HepG2 (cell line): ENCODE data around the gene DLL4. TPM values are rescaled to one million over a fixed set of nuclear protein-coding genes. Genes with fewer than 3 reads are reported as not detected.

Experiments
- ATAC-seq: fragments of 200-7000 bp; cut with Tn5 transposase; 3 replicates; pipeline ENCODE4 v1.9.1; 2020; ENCODE audit warnings: mild to moderate bottlenecking, moderate library complexity
- BruUV-seq: library from RNA; stranded (reverse); fragments of 400-500 nt; replicated peaks from 2 replicates; lab custom pipeline; 2021; lab: Mats Ljungman, UMichigan
- CTCF ChIA-PET: fragments of 300-600 bp; formaldehyde crosslinking; extraction: SDS; loops from one replicate; lab custom pipeline; 2021; ENCODE audit warnings: low total read pairs, inconsistent platforms, low intra/inter-chr PET ratio; lab: Yijun Ruan, JAX
- POLR2A ChIA-PET: fragments of 350-600 bp; sonication (Branson Sonifier 250); formaldehyde crosslinking; loops from one replicate; lab custom pipeline; 2020; ENCODE audit warnings: antibody characterized with exemption, inconsistent platforms; lab: Yijun Ruan, JAX
- DNase-seq: peaks from one replicate; pipeline ENCODE4 v3.0.0-alpha.2; 2015; ENCODE audit warnings: low spot score
- FAIRE-seq: peaks from 3 replicates; lab custom pipeline; 2011; peaks lifted over from hg19 to GRCh38; lab: Jason Lieb, UNC
- H2AFZ ChIP-seq: one replicate; pipeline ENCODE4 v1.6.1; 2011; ENCODE audit warnings: low read length, inconsistent platforms
- H3K27ac ChIP-seq: fragments of 300-600 bp; 3 replicates; pipeline ENCODE4 v1.8.0; 2011; ENCODE audit warnings: mixed run types, mild to moderate bottlenecking, mixed read lengths, low read length, inconsistent platforms; ENCODE audit not compliant: insufficient read depth; ENCODE audit errors: extremely low read length
- H3K27me3 ChIP-seq, 2 experiments: fragments of 200-600 bp in 1 of 2; 2 replicates in 1 of 2; 3 replicates in 1 of 2; pipeline versions ENCODE4 v1.6.0 to v1.8.0; 2011; ENCODE audit warnings: low read length in 2 of 2, mild to moderate bottlenecking in 2 of 2, moderate library complexity in 2 of 2, inconsistent platforms in 1 of 2; ENCODE audit not compliant: insufficient read depth in 2 of 2, control insufficient read depth in 1 of 2
- H3K36me3 ChIP-seq, 2 experiments: fragments of 200-600 bp in 1 of 2; replicated peaks in 1 of 2; 2 replicates in 1 of 2; 3 replicates in 1 of 2; pipeline versions ENCODE4 v1.5.1 to v1.8.0; 2011; ENCODE audit warnings: low read length in 2 of 2, inconsistent platforms in 1 of 2; ENCODE audit not compliant: insufficient read depth in 2 of 2, control insufficient read depth in 1 of 2
- H3K4me1 ChIP-seq: 2 replicates; pipeline ENCODE4 v1.5.1; 2012; ENCODE audit warnings: low read length, inconsistent platforms; ENCODE audit not compliant: insufficient read depth
- H3K4me2 ChIP-seq: 2 replicates; pipeline ENCODE4 v1.6.0; 2011; ENCODE audit warnings: low read depth, low read length, inconsistent platforms
- H3K4me3 ChIP-seq, 3 experiments: fragments of 200-600 bp in 1 of 3; sonication (generic), shearing (Covaris generic) in 1 of 3; replicated peaks in 1 of 3; 2 replicates each; pipeline ENCODE4 v1.5.1; 2011 to 2016; ENCODE audit warnings: low read length in 3 of 3, inconsistent platforms in 2 of 3, low read depth in 2 of 3, mild to moderate bottlenecking in 2 of 3, control low read depth in 1 of 3, mixed read lengths in 1 of 3; ENCODE audit not compliant: insufficient read depth in 1 of 3
- H3K79me2 ChIP-seq: one replicate; pipeline ENCODE4 v1.6.1; 2011; ENCODE audit warnings: low read length, inconsistent platforms; ENCODE audit not compliant: insufficient read depth
- H3K9ac ChIP-seq: 2 replicates; pipeline ENCODE4 v1.6.0; 2011; ENCODE audit warnings: mild to moderate bottlenecking, low read depth, low read length, inconsistent platforms; ENCODE audit not compliant: insufficient read depth
- H3K9me3 ChIP-seq: 2 replicates; pipeline ENCODE4 v1.5.1; 2012; ENCODE audit warnings: mild to moderate bottlenecking, low read length
- H4K20me1 ChIP-seq: 2 replicates; pipeline ENCODE4 v1.6.0; 2011; ENCODE audit warnings: inconsistent platforms, mild to moderate bottlenecking, low read length, moderate library complexity; ENCODE audit not compliant: insufficient read depth
- KDM6A ChIP-seq: IDR thresholded peaks from 2 replicates; pipeline ENCODE4 v1.6.1; 2016; ENCODE audit warnings: low read depth
- PBX2 ChIP-seq: IDR thresholded peaks from 2 replicates; pipeline ENCODE4 v1.6.1; 2016; ENCODE audit warnings: control low read depth
- WIZ ChIP-seq: sonication (generic); formaldehyde crosslinking; IDR thresholded peaks from 2 replicates; pipeline ENCODE4 v1.5.1; 2020; ENCODE audit warnings: mild to moderate bottlenecking, missing genetic modification reagents
- ZFP37 ChIP-seq: sonication (generic); formaldehyde crosslinking; IDR thresholded peaks from 2 replicates; pipeline ENCODE4 v1.4.0; 2020; ENCODE audit warnings: missing genetic modification reagents, borderline replicate concordance
- ZHX2 ChIP-seq, 2 experiments: sonication (generic) in 1 of 2; formaldehyde crosslinking in 1 of 2; IDR thresholded peaks; 2 replicates each; pipeline versions ENCODE4 v1.6.1 to v1.9.0; 2014 to 2022; ENCODE audit warnings: antibody characterized with exemption in 1 of 2, borderline replicate concordance in 1 of 2, inconsistent platforms in 1 of 2, low read depth in 1 of 2, missing genetic modification reagents in 1 of 2
- ZNF142 ChIP-seq: sonication (generic); formaldehyde crosslinking; IDR thresholded peaks from 2 replicates; pipeline ENCODE4 v1.4.0; 2020; ENCODE audit warnings: missing genetic modification reagents
- ZNF788 ChIP-seq: sonication (generic); formaldehyde crosslinking; IDR thresholded peaks from 2 replicates; pipeline ENCODE4 v1.5.0; 2020; ENCODE audit warnings: mild to moderate bottlenecking, missing genetic modification reagents, borderline replicate concordance
- WGBS: methylation state at CpG from one replicate; pipeline ENCODE4 v1.1.6; 2017; ENCODE audit warnings: low lambda C conversion rate; 5-methylcytosine and 5-hydroxymethylcytosine counted together
- in situ Hi-C: cut with HindIII; loops from 2 replicates; pipeline ENCODE4 v1.10.0; 2017; ENCODE audit warnings: low pct_unique_long_range_greater_than_20kb; ENCODE audit not compliant: extremely low pct_ligation_motif_present
- intact Hi-C: fragments of 100-400 bp; cut with micrococcal nuclease; formaldehyde crosslinking; loops from one replicate; pipeline ENCODE4 v1.10.0; 2022; ENCODE audit not compliant: unreplicated experiment
- polyA plus RNA-seq, 8 experiments: library from polyadenylated mRNA; depleted of rRNA in 3 of 8; stranded (reverse) in 7 of 8; unstranded in 1 of 8; fragments of >200 nt; fragmentation: Illumina TruSeq in 4 of 8; extraction: Trizol in 4 of 8; gene quantifications; 2 replicates each; pipeline versions ENCODE4 v1.2.1 to v1.2.3, GENCODE V29; 2011 to 2016; ENCODE audit warnings: low read depth in 4 of 8, missing spikeins in 1 of 8, mixed read lengths in 1 of 8; ENCODE audit not compliant: insufficient read depth in 1 of 8
- total RNA-seq, 5 experiments: library from RNA; depleted of rRNA; stranded (reverse); fragments of >200 nt; fragmentation: Illumina TruSeq; extraction: Trizol; gene quantifications; 2 replicates each; pipeline ENCODE4 v1.2.3, GENCODE V29; 2016; ENCODE audit warnings: low read depth in 1 of 5

Gene DLL4
- total and polyA plus RNA-seq, 2 of the 13 experiments (the other 11 are each of a cell fraction or from before 2014, with no cell fraction given), result 0.20 to 0.25 TPM

GRCh38 chr15:40936709-40937666 lies 7.8 kb downstream of the DLL4 start:
- no peaks in the 10 kb centered on the region for H4K20me1 ChIP-seq
- no peaks in the 10 kb centered on the region for H3K9me3 ChIP-seq
- H3K27me3 ChIP-seq, result 0 out of 5 replicates have a peak, but pooled peaks cover 0 to 5% of the 10 kb centered on the region in 2 experiments
- H3K4me2 ChIP-seq, result peak overlapping the region; percentile 57
- no peaks in the 10 kb centered on the region for H3K36me3 ChIP-seq
- FAIRE-seq (no peak), ATAC-seq (peak; percentile 35), DNase-seq (peak; percentile 50)
- ChIA-PET POLR2A (interaction anchor here (0.9 kb wide), 1 partner anchor 42 kb away, joined by 3 read pairs; no protein-coding TSS in a partner anchor), CTCF (no interaction called here)
- H3K4me3 ChIP-seq, result peak overlapping the region in 1 of 3 experiments; percentile 18; a peak in 1 of 6 replicates
- in situ Hi-C loops, result no loop called here
- peaks cover 79% of the 10 kb centered on the region for H3K4me1 ChIP-seq
- H3K79me2 ChIP-seq, result no peaks in the 10 kb centered on the region
- H3K27ac ChIP-seq, result peak overlapping the region; percentile 39
- peak overlapping the region; percentile 1; the same call in 1 of the 2 replicates for H3K9ac ChIP-seq
- no TSS peak for BruUV-seq
- H2AFZ ChIP-seq, result no peak overlapping the region
- intact Hi-C loops, result no loop called here
- 67% methylated on average over 8 of the region's 15 CpGs for WGBS
- no peak for TF ChIP-seq WIZ (CRISPR knock-in tag)
- TF ChIP-seq ZHX2 (IDR thresholded peaks at IDR 0.05; ENCODE audit: low read depth), result no peak
- TF ChIP-seq ZHX2 (CRISPR knock-in tag; IDR thresholded peaks at IDR 0.05; ENCODE audit: borderline replicate concordance), result no peak
- no peak for TF ChIP-seq ZFP37 (CRISPR knock-in tag)
- TF ChIP-seq KDM6A, result no peak
- 0 out of 2 replicates have a peak, but pooled peaks have one; percentile 60 for TF ChIP-seq ZNF788 (CRISPR knock-in tag)
- TF ChIP-seq ZNF142, result no peak
- TF ChIP-seq PBX2 (CRISPR knock-in tag), result peak; percentile 53; the same call in 1 of the 2 replicates
